Ovary (tissue), 9 donors: ENCODE results near the gene PPP4R1. TPM values are rescaled to one million over a fixed set of nuclear protein-coding genes. Genes with fewer than 3 reads are reported as not detected.

Experiments used
- DNase-seq, 5 donors: peaks; one replicate each; pipeline ENCODE4 v3.0.0-alpha.2; 2019 to 2020
- H3K27ac ChIP-seq, 2 donors: fragments of 200-600 bp; one replicate each; pipeline versions ENCODE4 v1.5.1 to v1.8.0; 2019 to 2022
- H3K27me3 ChIP-seq: fragments of 200-600 bp; one replicate; pipeline ENCODE4 v1.8.0; 2022
- H3K36me3 ChIP-seq: fragments of 200-600 bp; sonication (generic); one replicate; pipeline ENCODE4 v1.5.1; 2019
- H3K4me1 ChIP-seq: one replicate; pipeline ENCODE4 v1.8.1; 2013; ENCODE audit warnings: mild to moderate bottlenecking, moderate library complexity; ENCODE audit not compliant: insufficient read depth
- H3K4me3 ChIP-seq: fragments of 200-600 bp; sonication (generic); one replicate; pipeline ENCODE4 v1.5.1; 2017
- H3K9me3 ChIP-seq, 2 donors: fragments of 200-600 bp in 1 of 2; sonication (generic) in 1 of 2; one replicate each; pipeline versions ENCODE4 v1.5.1 to v1.8.1; 2013 to 2019; ENCODE audit warnings: mild to moderate bottlenecking in 1 of 2, moderate library complexity in 1 of 2
- EP300 ChIP-seq: sonication (generic); formaldehyde crosslinking; IDR thresholded peaks from one replicate; pipeline ENCODE4 v1.6.1; 2017; ENCODE audit warnings: antibody characterized with exemption
- POLR2A ChIP-seq: fragments of 450-650 bp; IDR thresholded peaks from one replicate; pipeline ENCODE4 v1.6.1; 2017; ENCODE audit warnings: antibody characterized with exemption, mild to moderate bottlenecking, moderate library complexity
- WGBS, 3 donors: extraction: QIAGEN DNeasy Blood & Tissue Kit in 1 of 3; methylation state at CpG; one replicate each; pipeline versions ENCODE4 v1.1.5 to v1.1.7; 2013 to 2017; 5-methylcytosine and 5-hydroxymethylcytosine counted together
- intact Hi-C, 4 donors: fragments of 100-400 bp; cut with DNase I; formaldehyde crosslinking; loops; one replicate each; pipeline versions ENCODE4 v1.11.0 to v1.15.1; 2022 to 2023
- polyA plus RNA-seq, 2 donors: library from polyadenylated mRNA; stranded (reverse); fragments of 200-250 nt in 1 of 2; fragments of 350-450 nt in 1 of 2; fragmentation: Illumina TruSeq in 1 of 2; extraction: RNeasy Lipid Tissue Mini Kit (QIAGEN cat#74804) in 1 of 2; gene quantifications; one replicate each; pipeline ENCODE4 v1.2.3, GENCODE V29; 2013 to 2014
- total RNA-seq, 7 donors: library from RNA; depleted of rRNA in 2 of 7; stranded (reverse); fragments of >200 nt in 2 of 7; fragmentation: NEBNext Ultra II Directional in 3 of 7; extraction: Animal tissue kit (Norgen Biotek cat#: 25700) in 3 of 7; gene quantifications; one replicate each; pipeline versions ENCODE4 v1.1.0 to v1.2.4, GENCODE V29; 2016 to 2023
- TF ChIP-seq, protein P1 (sequence below), 3 donors: fragments of 450-650 bp in 2 of 3; fragments of 200-600 bp in 1 of 3; IDR thresholded peaks; one replicate each; pipeline versions ENCODE4 v1.5.1 to v1.8.0; 2016 to 2022; ENCODE audit warnings: antibody characterized with exemption in 3 of 3, mild to moderate bottlenecking in 1 of 3
- donor health status: DM: no; HTN: no; CAD: no; lungs with moderate emphysema.
- donor health status: DM: no; HTN: no; CAD: no.
- donor health status: Bipolar disorder and iron deficiency.
- donor health status: DM: yes; HTN: yes; CAD: no.
- donor health status: DM: no; HTN: no; CAD: no.
- donor health status: DM: yes; HTN: yes; CAD: no.

Gene PPP4R1
- total and polyA plus RNA-seq, 9 donors = 31.4 to 128 (median 107) TPM

GRCh38 chr18:9619990-9620389 lies 5.6 kb upstream of the PPP4R1 start:
- intact Hi-C loops = no loop called here

GRCh38 chr18:9619545-9619944 lies 5.2 kb upstream of the PPP4R1 start:
- DNase-seq = no peak
- WGBS, 3 donors = 7 to 28% (median 8%) methylated on average over 1 of the region's 1 CpG
- H3K9me3 ChIP-seq = no peaks in the 10 kb centered on the region
- no peaks in the 10 kb centered on the region for H3K36me3 ChIP-seq
- H3K27ac ChIP-seq = no peak overlapping the region
- H3K27me3 ChIP-seq = no peaks in the 10 kb centered on the region
- peaks cover 3% of the 10 kb centered on the region for H3K4me1 ChIP-seq
- TF ChIP-seq, protein P1, sequence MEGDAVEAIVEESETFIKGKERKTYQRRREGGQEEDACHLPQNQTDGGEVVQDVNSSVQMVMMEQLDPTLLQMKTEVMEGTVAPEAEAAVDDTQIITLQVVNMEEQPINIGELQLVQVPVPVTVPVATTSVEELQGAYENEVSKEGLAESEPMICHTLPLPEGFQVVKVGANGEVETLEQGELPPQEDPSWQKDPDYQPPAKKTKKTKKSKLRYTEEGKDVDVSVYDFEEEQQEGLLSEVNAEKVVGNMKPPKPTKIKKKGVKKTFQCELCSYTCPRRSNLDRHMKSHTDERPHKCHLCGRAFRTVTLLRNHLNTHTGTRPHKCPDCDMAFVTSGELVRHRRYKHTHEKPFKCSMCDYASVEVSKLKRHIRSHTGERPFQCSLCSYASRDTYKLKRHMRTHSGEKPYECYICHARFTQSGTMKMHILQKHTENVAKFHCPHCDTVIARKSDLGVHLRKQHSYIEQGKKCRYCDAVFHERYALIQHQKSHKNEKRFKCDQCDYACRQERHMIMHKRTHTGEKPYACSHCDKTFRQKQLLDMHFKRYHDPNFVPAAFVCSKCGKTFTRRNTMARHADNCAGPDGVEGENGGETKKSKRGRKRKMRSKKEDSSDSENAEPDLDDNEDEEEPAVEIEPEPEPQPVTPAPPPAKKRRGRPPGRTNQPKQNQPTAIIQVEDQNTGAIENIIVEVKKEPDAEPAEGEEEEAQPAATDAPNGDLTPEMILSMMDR (IDR thresholded peaks at IDR 0.05) = no peak
- TF ChIP-seq EP300 (no peak), POLR2A (no peak)
- no peak overlapping the region for H3K4me3 ChIP-seq
- intact Hi-C loops = no loop called here

More at GRCh38 chr18:9619990-9620389, 5.6 kb upstream of the PPP4R1 start:
- H3K4me3 ChIP-seq = no peak overlapping the region
- TF ChIP-seq, protein P1 (IDR thresholded peaks at IDR 0.05) = no peak
- TF ChIP-seq POLR2A (no peak), EP300 (no peak)
- H3K36me3 ChIP-seq = no peaks in the 10 kb centered on the region
- 55 to 78% (median 65%) methylated on average over 8 of the region's 8 CpGs for WGBS, 3 donors
- H3K27ac ChIP-seq = no peak overlapping the region
- H3K9me3 ChIP-seq = no peaks in the 10 kb centered on the region
- peaks cover 3% of the 10 kb centered on the region for H3K4me1 ChIP-seq
- H3K27me3 ChIP-seq = no peaks in the 10 kb centered on the region
- peak in 1 of 5 donors; percentile 45 for DNase-seq

DNA sequence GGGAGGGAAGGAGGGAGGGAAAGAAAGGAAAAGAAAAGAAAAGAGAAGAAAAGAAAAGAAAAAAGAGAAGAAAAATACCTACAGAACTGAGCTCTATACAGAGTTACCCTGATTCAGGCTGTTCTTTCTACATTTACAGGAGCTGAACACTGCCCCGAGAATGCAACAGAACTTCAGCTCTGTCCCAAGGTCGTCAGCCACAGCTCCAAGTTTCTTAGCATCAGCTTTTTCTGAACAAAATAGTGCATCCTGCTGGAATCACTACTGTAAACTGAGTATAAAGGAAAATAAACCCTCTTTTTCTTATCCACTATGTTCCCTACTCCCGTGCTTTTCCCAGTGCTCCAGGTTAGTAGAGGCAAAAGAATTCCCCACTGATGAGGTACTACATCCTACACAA lies 4.7 kb upstream of the PPP4R1 start:
- peaks cover 3% of the 10 kb centered on the region for H3K4me1 ChIP-seq
- H3K36me3 ChIP-seq = no peaks in the 10 kb centered on the region
- no peak overlapping the region for H3K4me3 ChIP-seq
- no peaks in the 10 kb centered on the region for H3K9me3 ChIP-seq
- no peak overlapping the region for H3K27ac ChIP-seq
- H3K27me3 ChIP-seq = no peaks in the 10 kb centered on the region
- TF ChIP-seq EP300 = no peak
- no peak for DNase-seq
- 10 to 22% (median 14%) methylated on average over 3 of the region's 3 CpGs for WGBS, 3 donors
- intact Hi-C loops = no loop called here

- Histone ChIP-seq H3K27ac (no peak overlapping the region), H3K27me3 (no peaks in the 10 kb centered on the region), H3K4me3 (no peak overlapping the region), H3K4me1 (peaks cover 3% of the 10 kb centered on the region), H3K9me3 (no peaks in the 10 kb centered on the region), H3K36me3 (no peaks in the 10 kb centered on the region)
- intact Hi-C loops = no loop called here
- TF ChIP-seq POLR2A (no peak), EP300 (no peak)
- TF ChIP-seq, protein P1 (IDR thresholded peaks at IDR 0.05) = no peak
- 79 to 88% (median 85%) methylated on average over 5 of the region's 5 CpGs for WGBS, 3 donors
- DNase-seq = no peak
These were observed 2.7 kb upstream of the PPP4R1 start for GRCh38 chr18:9617006-9617542.

GRCh38 chr18:9616049-9616448 lies 1.7 kb upstream of the PPP4R1 start:
- H3K27ac ChIP-seq = no peak overlapping the region
- no peaks in the 10 kb centered on the region for H3K9me3 ChIP-seq
- H3K4me1 ChIP-seq = peaks cover 3% of the 10 kb centered on the region
- WGBS, 3 donors = 94 to 98% (median 96%) methylated on average over 2 of the region's 2 CpGs
- intact Hi-C loops = no loop called here
- H3K4me3 ChIP-seq = no peak overlapping the region
- H3K36me3 ChIP-seq = no peaks in the 10 kb centered on the region
- no peaks in the 10 kb centered on the region for H3K27me3 ChIP-seq
- no peak for DNase-seq
- TF ChIP-seq EP300 = no peak
- TF ChIP-seq POLR2A = no peak
- TF ChIP-seq, protein P1 (IDR thresholded peaks at IDR 0.05) = no peak
